ENCODE measurements around the gene TUT4. TPM values are rescaled to one million over a fixed set of nuclear protein-coding genes. Genes with fewer than 3 reads are reported as not detected.
A peak's percentile ranks its signal among the peaks of the same experiment; 100 is the strongest.

Gene TUT4
- polyA plus RNA-seq, 1 donor from 2014 or later, result 46.3 TPM

DNA sequence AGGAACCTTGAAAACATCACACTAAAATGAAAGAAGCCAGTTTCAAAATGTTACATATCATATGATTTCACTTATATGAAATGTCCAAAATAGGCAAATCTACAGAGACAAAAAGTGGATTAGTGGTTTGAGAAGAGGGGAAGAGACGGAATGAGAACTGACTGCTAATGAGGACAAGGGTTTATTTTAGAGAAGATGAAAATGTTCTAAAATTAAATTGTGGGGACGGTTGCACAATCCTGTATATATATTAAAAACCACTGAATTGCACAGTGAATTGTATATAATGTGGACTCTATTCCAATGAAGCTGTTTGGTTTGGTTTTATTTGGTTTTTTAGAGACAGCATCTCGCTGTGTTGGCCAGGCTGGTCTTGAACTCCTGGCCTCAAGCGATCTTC is 112.9 kb downstream of the TUT4 start:
- H3K9me3 Mint-ChIP-seq, result no peaks in the 10 kb centered on the region
- no peak overlapping the region for H3K4me3 Mint-ChIP-seq
- H3K36me3 Mint-ChIP-seq, result peaks cover 10% of the 10 kb centered on the region
- peaks cover 0 to 2% (median 0%) of the 10 kb centered on the region in 3 donors for H3K4me1 Mint-ChIP-seq
- H3K27me3 Mint-ChIP-seq, result no peaks in the 10 kb centered on the region
- no peak overlapping the region for H3K27ac Mint-ChIP-seq

GRCh38 chr1:52436817-52437216 is 116.1 kb downstream of the TUT4 start:
- Mint-ChIP-seq H3K27me3 (no peaks in the 10 kb centered on the region), H3K9me3 (no peaks in the 10 kb centered on the region), H3K27ac (no peak overlapping the region), H3K36me3 (peaks cover 9% of the 10 kb centered on the region), H3K4me3 (no peak overlapping the region), H3K4me1 (no peaks in the 10 kb centered on the region)

DNA sequence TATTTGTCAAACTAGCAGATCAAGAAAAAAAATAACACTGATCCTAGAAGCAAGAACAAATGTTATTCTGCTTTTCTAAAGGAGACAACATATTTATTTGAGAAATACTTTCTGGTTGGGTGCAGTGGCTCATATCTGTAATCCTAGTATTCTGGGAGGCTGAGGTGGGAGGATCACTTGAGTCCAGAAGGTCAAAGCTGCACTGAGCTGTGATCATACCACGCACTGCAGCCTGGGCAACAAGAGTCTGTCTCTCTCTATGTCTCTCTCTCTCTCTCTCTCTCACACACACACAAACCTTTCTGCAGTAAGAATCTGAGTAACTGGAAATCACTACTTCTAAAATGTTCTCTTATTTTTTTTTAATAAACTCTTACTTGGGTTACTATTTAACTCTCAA is 117.2 kb downstream of the TUT4 start:
- peaks cover 9% of the 10 kb centered on the region for H3K36me3 Mint-ChIP-seq
- H3K9me3 Mint-ChIP-seq, result no peaks in the 10 kb centered on the region
- no peaks in the 10 kb centered on the region for H3K27me3 Mint-ChIP-seq
- peak overlapping the region in 1 of 3 donors; percentile 74 for H3K27ac Mint-ChIP-seq
- no peak overlapping the region for H3K4me3 Mint-ChIP-seq
- no peaks in the 10 kb centered on the region for H3K4me1 Mint-ChIP-seq

GRCh38 chr1:52435211-52435610 is 117.7 kb downstream of the TUT4 start:
- Mint-ChIP-seq H3K27me3 (no peaks in the 10 kb centered on the region), H3K27ac (no peak overlapping the region), H3K4me1 (no peaks in the 10 kb centered on the region), H3K9me3 (no peaks in the 10 kb centered on the region), H3K36me3 (peaks cover 7% of the 10 kb centered on the region), H3K4me3 (no peak overlapping the region)

- no peak overlapping the region for H3K4me3 Mint-ChIP-seq
These were observed 120.1 kb downstream of the TUT4 start for GRCh38 chr1:52432807-52433206.

GRCh38 chr1:52427152-52427551 is 125.7 kb downstream of the TUT4 start:
- no peaks in the 10 kb centered on the region for H3K27me3 Mint-ChIP-seq
- peak overlapping the region in 1 of 3 donors; percentile 42 for H3K27ac Mint-ChIP-seq
- peaks cover 5% of the 10 kb centered on the region for H3K36me3 Mint-ChIP-seq
- peaks cover 4 to 15% (median 14%) of the 10 kb centered on the region in 3 donors for H3K4me1 Mint-ChIP-seq
- H3K4me3 Mint-ChIP-seq, result no peak overlapping the region
- no peaks in the 10 kb centered on the region for H3K9me3 Mint-ChIP-seq

More at GRCh38 chr1:52432807-52433206, 120.1 kb downstream of the TUT4 start:
- Mint-ChIP-seq H3K27me3 (no peaks in the 10 kb centered on the region), H3K36me3 (peaks cover 11% of the 10 kb centered on the region), H3K9me3 (no peaks in the 10 kb centered on the region), H3K27ac (no peak overlapping the region), H3K4me1 (no peaks in the 10 kb centered on the region)

GRCh38 chr1:52426371-52426770 is 126.5 kb downstream of the TUT4 start:
- Mint-ChIP-seq H3K4me3 (no peak overlapping the region), H3K36me3 (peaks cover 5% of the 10 kb centered on the region), H3K27ac (no peak overlapping the region), H3K9me3 (no peaks in the 10 kb centered on the region), H3K27me3 (no peaks in the 10 kb centered on the region), H3K4me1 (peaks cover 4 to 15% (median 14%) of the 10 kb centered on the region in 3 donors)

- Mint-ChIP-seq H3K36me3 (peaks cover 5% of the 10 kb centered on the region), H3K9me3 (no peaks in the 10 kb centered on the region), H3K4me3 (no peak overlapping the region), H3K27ac (peak overlapping the region in 2 of 3 donors; percentile 14 to 28), H3K27me3 (no peaks in the 10 kb centered on the region), H3K4me1 (peaks cover 4 to 15% (median 14%) of the 10 kb centered on the region in 3 donors)
These were observed 128.1 kb downstream of the TUT4 start for GRCh38 chr1:52424813-52425212.

DNA sequence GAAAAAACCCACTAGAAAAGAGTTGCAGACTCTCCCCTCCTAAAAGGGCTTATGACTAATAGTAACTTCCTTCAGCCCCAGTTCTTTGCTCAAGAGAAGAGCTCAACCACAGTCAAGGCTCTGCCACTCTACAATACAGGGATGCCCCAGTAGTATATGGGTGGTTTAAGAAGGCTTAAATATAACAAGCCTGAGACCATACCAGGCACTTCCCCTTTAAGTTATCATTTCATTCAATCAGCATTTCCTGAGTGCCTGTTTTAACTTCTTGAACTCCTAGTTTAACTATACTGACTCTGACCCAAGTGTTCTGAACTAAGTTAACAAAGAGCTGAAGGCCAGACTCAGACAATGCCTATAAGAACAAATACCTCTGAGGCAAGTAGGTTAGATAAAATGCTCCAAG is 128.7 kb downstream of the TUT4 start:
- H3K27me3 Mint-ChIP-seq, result no peaks in the 10 kb centered on the region
- peak overlapping the region; percentile 14 to 68 (median 28) for H3K27ac Mint-ChIP-seq
- H3K4me3 Mint-ChIP-seq, result peak overlapping the region in 3 of 4 donors; percentile 25 to 76 (median 28)
- no peaks in the 10 kb centered on the region for H3K9me3 Mint-ChIP-seq
- H3K4me1 Mint-ChIP-seq, result peaks cover 6 to 15% (median 14%) of the 10 kb centered on the region in 3 donors
- H3K36me3 Mint-ChIP-seq, result peaks cover 5% of the 10 kb centered on the region

DNA sequence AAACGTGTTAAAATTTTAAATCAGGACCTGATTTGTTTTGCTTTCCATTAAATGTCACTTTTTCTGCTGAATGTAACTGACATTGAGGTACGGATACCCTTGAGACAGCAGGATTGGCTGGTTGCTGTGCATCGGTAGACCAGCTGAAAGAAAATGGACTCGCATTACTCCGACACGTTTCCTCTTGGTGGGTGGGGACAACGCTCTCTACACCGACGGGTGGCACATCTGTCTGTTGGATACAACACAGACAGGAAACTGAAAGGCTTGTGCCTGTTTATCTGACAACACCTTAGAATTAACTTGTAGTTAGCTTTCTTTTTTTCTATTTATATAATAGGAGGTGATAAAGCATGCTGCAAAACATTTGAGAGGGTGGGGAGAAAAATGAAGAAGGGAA is 129.1 kb downstream of the TUT4 start:
- Mint-ChIP-seq H3K9me3 (no peaks in the 10 kb centered on the region), H3K27ac (peak overlapping the region; percentile 14 to 68 (median 28)), H3K4me1 (peaks cover 6 to 15% (median 14%) of the 10 kb centered on the region in 3 donors)

GRCh38 chr1:52423055-52423454 is 129.8 kb downstream of the TUT4 start:
- Mint-ChIP-seq H3K36me3 (peaks cover 2% of the 10 kb centered on the region), H3K4me1 (peaks cover 6 to 15% (median 14%) of the 10 kb centered on the region in 3 donors), H3K27me3 (no peaks in the 10 kb centered on the region), H3K27ac (peak overlapping the region in 1 of 3 donors; percentile 35), H3K9me3 (no peaks in the 10 kb centered on the region), H3K4me3 (no peak overlapping the region)

More for the DNA sequence above, 129.1 kb downstream of the TUT4 start:
- Mint-ChIP-seq H3K27me3 (no peaks in the 10 kb centered on the region), H3K4me3 (peak overlapping the region in 1 of 4 donors; percentile 28), H3K36me3 (peaks cover 5% of the 10 kb centered on the region)

DNA sequence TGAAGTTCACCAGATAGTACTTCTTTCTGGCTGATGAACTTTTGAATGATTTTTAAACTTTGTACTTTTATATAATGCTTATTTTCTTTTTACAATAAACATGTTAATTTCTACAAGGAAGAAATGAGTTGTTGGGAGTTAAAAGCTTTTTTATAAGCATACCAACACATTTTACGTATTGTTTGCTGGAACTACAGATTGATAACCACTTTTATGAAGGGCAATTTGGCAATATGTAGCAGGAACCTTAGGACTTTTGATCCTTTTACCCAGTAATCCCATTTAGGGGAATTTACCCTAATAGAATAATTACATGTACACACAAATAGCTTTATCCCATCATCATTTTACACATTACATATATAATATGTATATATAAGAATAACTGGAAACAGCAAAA is 132.2 kb downstream of the TUT4 start:
- H3K9me3 Mint-ChIP-seq, result no peaks in the 10 kb centered on the region

DNA sequence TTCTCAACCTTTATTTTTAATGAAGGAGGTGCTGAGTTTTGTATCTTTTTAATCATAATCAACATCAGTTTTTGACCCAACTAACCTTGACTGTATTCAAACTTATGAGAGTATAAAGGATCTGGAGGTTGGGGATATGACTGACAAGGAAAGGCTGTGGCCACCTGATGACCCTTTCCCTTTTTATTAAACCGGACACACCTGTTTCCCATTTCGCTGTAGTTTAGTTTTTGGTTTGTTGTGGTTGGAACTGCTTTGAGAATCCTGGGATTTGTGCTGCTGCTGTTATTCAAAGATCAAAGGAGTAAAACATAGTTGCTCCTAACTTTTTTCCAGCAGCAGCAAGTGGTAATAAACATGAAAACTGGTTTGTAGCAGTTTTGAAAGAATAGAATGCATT is 136.1 kb downstream of the TUT4 start:
- H3K27me3 Mint-ChIP-seq, result no peaks in the 10 kb centered on the region
- no peak overlapping the region for H3K27ac Mint-ChIP-seq
- peaks cover 1% of the 10 kb centered on the region for H3K36me3 Mint-ChIP-seq
- no peaks in the 10 kb centered on the region for H3K9me3 Mint-ChIP-seq
- no peak overlapping the region for H3K4me3 Mint-ChIP-seq
- H3K4me1 Mint-ChIP-seq, result peaks cover 0 to 2% (median 0%) of the 10 kb centered on the region in 3 donors

More for the DNA sequence above, 132.2 kb downstream of the TUT4 start:
- H3K27me3 Mint-ChIP-seq, result no peaks in the 10 kb centered on the region
- peaks cover 2% of the 10 kb centered on the region for H3K36me3 Mint-ChIP-seq
- H3K4me1 Mint-ChIP-seq, result peaks cover 6 to 15% (median 14%) of the 10 kb centered on the region in 3 donors
- no peak overlapping the region for H3K27ac Mint-ChIP-seq
- no peak overlapping the region for H3K4me3 Mint-ChIP-seq

DNA sequence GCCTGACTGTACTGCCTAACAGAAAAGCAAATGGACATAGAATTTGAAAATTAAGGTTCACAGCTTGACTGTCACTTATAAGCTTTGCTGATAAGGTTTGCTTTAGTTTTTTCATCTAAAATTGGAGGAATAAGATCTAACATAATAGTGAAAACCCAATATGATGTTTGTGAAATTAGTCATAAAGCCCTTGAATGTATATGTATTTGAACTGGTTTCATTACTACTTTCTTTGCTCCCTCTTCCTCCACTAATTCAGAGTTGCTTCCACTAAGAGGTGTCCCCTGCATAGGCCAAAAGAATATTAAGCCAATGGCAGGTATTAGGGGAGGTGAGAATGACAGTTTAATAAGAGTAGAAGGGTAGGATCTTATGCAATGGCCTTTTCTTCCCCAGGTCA is 137.9 kb downstream of the TUT4 start:
- Mint-ChIP-seq H3K27ac (no peak overlapping the region), H3K9me3 (no peaks in the 10 kb centered on the region), H3K27me3 (no peaks in the 10 kb centered on the region), H3K4me1 (peaks cover 0 to 2% (median 0%) of the 10 kb centered on the region in 3 donors), H3K4me3 (no peak overlapping the region), H3K36me3 (peaks cover 1% of the 10 kb centered on the region)

- Mint-ChIP-seq H3K4me1 (no peaks in the 10 kb centered on the region), H3K27me3 (no peaks in the 10 kb centered on the region), H3K27ac (no peak overlapping the region), H3K9me3 (no peaks in the 10 kb centered on the region), H3K4me3 (no peak overlapping the region), H3K36me3 (peaks cover 1% of the 10 kb centered on the region)
These were observed 139.4 kb downstream of the TUT4 start for GRCh38 chr1:52413410-52413989.

DNA sequence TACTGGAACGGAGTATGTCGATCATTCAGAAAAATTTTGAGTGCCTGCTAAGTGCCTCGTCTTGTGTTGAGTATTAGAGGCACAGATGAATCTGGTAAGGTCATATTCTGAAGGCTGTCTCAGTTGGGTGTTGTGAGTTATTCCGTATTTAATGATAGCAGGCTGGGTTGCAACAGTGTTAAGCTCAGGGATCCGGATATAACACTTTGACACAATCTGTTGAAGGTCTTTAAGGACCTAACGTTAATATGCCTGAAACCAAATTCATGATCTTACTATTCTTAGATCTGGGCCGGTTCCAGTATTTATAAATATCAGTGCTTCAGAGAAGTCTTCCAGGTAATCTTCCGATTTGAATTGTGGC is 147.9 kb downstream of the TUT4 start:
- Mint-ChIP-seq H3K27ac (peak overlapping the region; percentile 91 to 100 (median 99)), H3K4me3 (peak overlapping the region; percentile 97 to 99 (median 99)), H3K9me3 (no peaks in the 10 kb centered on the region), H3K27me3 (no peaks in the 10 kb centered on the region), H3K4me1 (peaks cover 18 to 28% (median 20%) of the 10 kb centered on the region in 3 donors), H3K36me3 (no peaks in the 10 kb centered on the region)
